ENCODE measurements around the gene ATP8A2. TPM values are rescaled to one million over a fixed set of nuclear protein-coding genes. Genes with fewer than 3 reads are reported as not detected.

ATP8A2 gene
- total RNA-seq, 2 donors from 2014 or later = 1.6 to 2.9 TPM

DNA sequence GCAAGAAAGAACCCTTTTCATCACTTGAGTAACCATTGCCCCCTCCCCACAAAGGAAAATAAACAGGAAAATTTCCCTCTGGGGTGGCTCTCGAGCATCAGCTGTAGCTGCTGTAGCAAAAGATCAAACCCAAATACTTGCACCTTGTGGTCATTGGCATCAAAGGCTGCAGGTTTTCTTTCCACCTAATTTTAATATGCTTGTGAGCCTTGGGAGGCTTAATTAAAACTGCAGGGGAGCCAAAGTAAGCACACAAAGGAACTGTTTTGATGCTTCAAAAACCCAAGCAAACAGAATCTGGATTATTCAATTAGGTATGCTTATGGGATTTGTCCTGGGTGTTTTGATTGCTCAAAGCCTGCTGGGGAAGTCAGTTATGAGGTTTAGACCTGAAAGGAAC is 560.6 kb downstream of the ATP8A2 start:
- Mint-ChIP-seq H3K36me3 (ENCODE audit: low read depth) (no peaks in the 10 kb centered on the region), H3K27me3 (ENCODE audit: insufficient read depth) (peaks cover 27% of the 10 kb centered on the region), H3K27ac (no peak overlapping the region), H3K4me3 (no peak overlapping the region), H3K4me1 (peaks cover 59% of the 10 kb centered on the region), H3K9me3 (no peaks in the 10 kb centered on the region)
- DNase-seq = no peak
- Histone ChIP-seq H3K27ac (ENCODE audit: low read depth, low read length) (no peak overlapping the region), H3K36me3 (ENCODE audit: control insufficient read depth, insufficient read depth, low read length) (no peaks in the 10 kb centered on the region), H3K4me3 (ENCODE audit: low read length) (no peak overlapping the region), H3K27me3 (ENCODE audit: control insufficient read depth, insufficient read depth, low read length, poor library complexity, severe bottlenecking) (peaks cover 26% of the 10 kb centered on the region), H3K9ac (ENCODE audit: extremely low read depth, low read length, poor library complexity, severe bottlenecking) (no peak overlapping the region), H3K9me3 (ENCODE audit: control insufficient read depth, low read length) (no peaks in the 10 kb centered on the region), H3K4me1 (ENCODE audit: control insufficient read depth, insufficient read depth, low read length) (peaks cover 18% of the 10 kb centered on the region)
- WGBS, 2 experiments (ENCODE audit: insufficient coverage in 1 of 2, insufficient read length in 1 of 2) = 60 to 62% methylated on average over 1 of the region's 1 CpG
- TF ChIP-seq, protein P1, sequence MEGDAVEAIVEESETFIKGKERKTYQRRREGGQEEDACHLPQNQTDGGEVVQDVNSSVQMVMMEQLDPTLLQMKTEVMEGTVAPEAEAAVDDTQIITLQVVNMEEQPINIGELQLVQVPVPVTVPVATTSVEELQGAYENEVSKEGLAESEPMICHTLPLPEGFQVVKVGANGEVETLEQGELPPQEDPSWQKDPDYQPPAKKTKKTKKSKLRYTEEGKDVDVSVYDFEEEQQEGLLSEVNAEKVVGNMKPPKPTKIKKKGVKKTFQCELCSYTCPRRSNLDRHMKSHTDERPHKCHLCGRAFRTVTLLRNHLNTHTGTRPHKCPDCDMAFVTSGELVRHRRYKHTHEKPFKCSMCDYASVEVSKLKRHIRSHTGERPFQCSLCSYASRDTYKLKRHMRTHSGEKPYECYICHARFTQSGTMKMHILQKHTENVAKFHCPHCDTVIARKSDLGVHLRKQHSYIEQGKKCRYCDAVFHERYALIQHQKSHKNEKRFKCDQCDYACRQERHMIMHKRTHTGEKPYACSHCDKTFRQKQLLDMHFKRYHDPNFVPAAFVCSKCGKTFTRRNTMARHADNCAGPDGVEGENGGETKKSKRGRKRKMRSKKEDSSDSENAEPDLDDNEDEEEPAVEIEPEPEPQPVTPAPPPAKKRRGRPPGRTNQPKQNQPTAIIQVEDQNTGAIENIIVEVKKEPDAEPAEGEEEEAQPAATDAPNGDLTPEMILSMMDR (conservative IDR thresholded peaks at IDR 0.05) = no peak

DNA sequence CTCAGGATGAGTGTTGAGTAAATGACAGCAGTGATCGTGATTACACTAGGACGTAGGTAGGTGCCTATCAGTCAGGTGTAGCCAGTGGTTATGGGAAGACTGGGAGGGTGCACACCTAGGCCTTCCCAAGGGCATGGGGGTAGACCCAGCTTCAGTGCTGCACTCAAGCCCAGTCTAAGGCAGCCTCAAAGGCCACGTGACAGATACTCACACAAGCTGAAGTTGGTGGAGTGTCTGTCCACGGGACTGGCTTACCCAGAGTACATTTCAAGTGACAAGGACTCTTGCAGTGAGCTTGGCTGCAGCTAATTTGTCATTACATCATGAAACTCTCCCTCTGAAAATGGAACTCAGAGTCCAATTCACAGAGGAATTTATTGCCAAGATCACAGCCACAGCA is 561.7 kb downstream of the ATP8A2 start:
- peaks cover 18% of the 10 kb centered on the region for H3K4me1 ChIP-seq (ENCODE audit: control insufficient read depth, insufficient read depth, low read length)
- H3K4me3 Mint-ChIP-seq = no peak overlapping the region

DNA sequence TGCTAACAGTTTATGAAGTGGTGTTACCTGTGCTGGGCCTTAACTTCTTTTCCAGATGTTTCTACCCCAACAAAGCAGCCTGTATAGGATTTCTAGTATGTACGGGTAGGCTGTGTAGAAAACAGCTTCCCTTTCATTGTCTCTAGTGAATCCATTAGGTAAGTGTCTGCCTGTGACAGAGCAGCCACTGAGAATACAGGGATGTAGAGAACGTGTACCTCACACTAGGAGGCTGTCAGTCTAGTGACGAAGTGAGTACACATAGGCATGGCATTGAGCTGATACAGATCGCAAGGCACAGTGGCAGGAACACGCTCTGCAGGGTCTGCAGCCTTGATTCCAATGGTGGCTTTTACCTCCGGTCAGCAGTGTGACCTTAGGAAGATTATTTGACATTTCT is 562.4 kb downstream of the ATP8A2 start:
- peaks cover 50% of the 10 kb centered on the region for H3K4me1 Mint-ChIP-seq
- H3K9ac ChIP-seq (ENCODE audit: extremely low read depth, low read length, poor library complexity, severe bottlenecking) = no peak overlapping the region

More for the DNA sequence above, 561.7 kb downstream of the ATP8A2 start:
- H3K36me3 Mint-ChIP-seq (ENCODE audit: low read depth) = no peaks in the 10 kb centered on the region
- H3K36me3 ChIP-seq (ENCODE audit: control insufficient read depth, insufficient read depth, low read length) = no peaks in the 10 kb centered on the region
- no peak for DNase-seq
- H3K4me3 ChIP-seq (ENCODE audit: low read length) = no peak overlapping the region
- no peaks in the 10 kb centered on the region for H3K9me3 ChIP-seq (ENCODE audit: control insufficient read depth, low read length)
- H3K4me1 Mint-ChIP-seq = peaks cover 52% of the 10 kb centered on the region
- no peak overlapping the region for H3K9ac ChIP-seq (ENCODE audit: extremely low read depth, low read length, poor library complexity, severe bottlenecking)
- no peak overlapping the region for H3K27ac ChIP-seq (ENCODE audit: low read depth, low read length)
- H3K9me3 Mint-ChIP-seq = no peaks in the 10 kb centered on the region
- TF ChIP-seq, protein P1 (conservative IDR thresholded peaks at IDR 0.05) = no peak
- H3K27ac Mint-ChIP-seq = no peak overlapping the region
- H3K27me3 ChIP-seq (ENCODE audit: control insufficient read depth, insufficient read depth, low read length, poor library complexity, severe bottlenecking) = peaks cover 14% of the 10 kb centered on the region
- WGBS, 2 experiments (ENCODE audit: insufficient coverage in 1 of 2, insufficient read length in 1 of 2) = 96% methylated on average over 4 of the region's 4 CpGs
- H3K27me3 Mint-ChIP-seq (ENCODE audit: insufficient read depth) = peaks cover 16% of the 10 kb centered on the region

More for the DNA sequence above, 562.4 kb downstream of the ATP8A2 start:
- 93 to 97% methylated on average over 5 to 6 of the region's 6 CpGs for WGBS, 2 experiments (ENCODE audit: insufficient coverage in 1 of 2, insufficient read length in 1 of 2)
- Histone ChIP-seq H3K27ac (ENCODE audit: low read depth, low read length) (no peak overlapping the region), H3K27me3 (ENCODE audit: control insufficient read depth, insufficient read depth, low read length, poor library complexity, severe bottlenecking) (peaks cover 8% of the 10 kb centered on the region), H3K4me1 (ENCODE audit: control insufficient read depth, insufficient read depth, low read length) (peaks cover 18% of the 10 kb centered on the region), H3K4me3 (ENCODE audit: low read length) (no peak overlapping the region), H3K9me3 (ENCODE audit: control insufficient read depth, low read length) (no peaks in the 10 kb centered on the region), H3K36me3 (ENCODE audit: control insufficient read depth, insufficient read depth, low read length) (no peaks in the 10 kb centered on the region)
- Mint-ChIP-seq H3K27me3 (ENCODE audit: insufficient read depth) (peaks cover 11% of the 10 kb centered on the region), H3K27ac (no peak overlapping the region), H3K9me3 (peaks cover 1% of the 10 kb centered on the region), H3K36me3 (ENCODE audit: low read depth) (no peaks in the 10 kb centered on the region), H3K4me3 (no peak overlapping the region)
- TF ChIP-seq, protein P1 (conservative IDR thresholded peaks at IDR 0.05) = no peak
- DNase-seq = no peak

Data from endodermal cell (in vitro differentiated cells).